CD4-positive, alpha-beta T cell treated with Interleukin-17A for 1 hour (primary cell): ENCODE measurements around the gene RALGAPB.

Experiments used
- DNase-seq: peaks from one replicate; pipeline ENCODE4 v3.0.0-alpha.2; 2020

The RALGAPB gene

DNA sequence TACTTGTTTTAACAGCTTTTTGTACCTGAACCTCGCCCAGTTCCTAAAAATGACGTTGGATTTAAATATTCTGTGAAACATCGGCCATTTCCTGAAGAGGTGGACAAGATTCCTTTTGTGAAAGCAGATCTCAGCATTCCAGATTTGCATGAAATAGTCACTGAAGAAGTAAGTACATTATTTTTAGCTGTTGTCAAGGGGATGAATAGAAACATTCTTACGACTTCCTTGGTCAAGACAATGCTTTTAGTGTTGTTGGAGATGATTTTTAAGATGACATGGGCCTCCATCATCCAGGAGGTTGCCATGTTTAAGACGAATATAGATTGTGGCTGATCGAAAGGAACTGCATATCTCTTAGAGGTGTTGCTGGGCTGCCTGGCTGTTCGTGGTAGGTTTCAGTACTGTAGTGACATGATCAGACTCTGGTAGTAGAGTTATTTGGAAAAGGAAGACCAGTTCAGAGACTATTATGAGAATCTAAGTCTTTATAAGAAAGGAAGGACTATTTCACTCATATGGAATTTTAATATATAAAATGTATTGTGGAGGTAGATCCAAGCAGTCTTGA, 78.5 kb downstream of the RALGAPB start:
- DNase-seq: no peak

DNA sequence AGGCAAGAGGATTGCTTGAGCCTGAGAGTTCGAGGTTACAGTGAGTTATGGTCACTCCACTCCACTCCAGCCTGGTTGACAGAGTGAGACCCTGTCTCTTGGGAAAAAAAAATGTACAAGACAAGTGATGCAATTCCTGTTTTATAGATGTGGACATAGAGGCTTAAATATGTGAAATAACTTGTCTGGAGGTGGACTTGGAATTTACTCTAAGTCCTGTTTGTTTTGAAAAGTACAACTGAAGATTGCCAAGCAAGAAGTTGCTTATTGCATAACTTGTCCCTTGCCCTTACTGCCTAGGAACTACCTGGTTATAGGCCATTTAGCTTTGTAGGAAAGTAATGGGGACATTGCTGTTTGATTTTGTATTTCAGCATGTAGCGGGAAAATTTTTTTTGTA, 82.3 kb downstream of the RALGAPB start:
- no peak for DNase-seq

DNA sequence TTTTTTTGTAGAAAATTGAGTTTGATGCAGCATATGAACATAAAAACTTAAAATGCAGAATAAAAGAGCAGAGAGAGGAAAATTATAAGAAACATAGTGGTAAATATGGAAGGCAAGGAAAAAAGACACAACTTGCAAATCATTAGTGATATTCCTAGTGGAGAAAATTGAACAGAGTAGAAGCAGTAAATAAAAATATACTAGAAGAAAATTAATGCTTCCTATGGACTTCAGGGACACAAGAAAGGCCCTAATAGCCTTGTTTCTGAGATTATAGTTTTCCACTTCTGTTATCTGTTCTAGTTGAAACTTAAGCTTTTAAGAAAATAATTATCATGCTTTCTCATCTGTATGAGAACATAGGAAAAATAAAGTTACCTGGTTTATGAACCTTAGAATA, 82.8 kb downstream of the RALGAPB start:
- no peak for DNase-seq

DNA sequence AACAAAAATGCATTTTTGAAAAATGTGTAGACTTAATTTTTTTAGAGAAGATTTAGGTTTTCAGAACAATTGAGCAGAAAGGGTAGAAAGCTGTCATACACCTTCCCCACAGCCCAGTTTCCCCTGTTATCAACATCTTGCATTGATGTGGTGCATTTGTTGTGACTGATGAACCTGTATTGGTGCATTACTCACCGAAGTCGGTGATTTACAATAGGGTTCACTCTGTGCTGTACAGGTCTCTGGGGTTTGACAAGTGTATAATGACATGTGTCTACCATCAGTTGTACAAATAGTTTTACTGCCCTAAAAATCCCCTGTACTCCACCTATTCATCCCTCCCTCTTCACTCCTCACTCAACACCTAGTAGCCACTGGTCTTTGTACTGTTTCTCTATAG, 84.5 kb downstream of the RALGAPB start:
- DNase-seq: no peak

DNA sequence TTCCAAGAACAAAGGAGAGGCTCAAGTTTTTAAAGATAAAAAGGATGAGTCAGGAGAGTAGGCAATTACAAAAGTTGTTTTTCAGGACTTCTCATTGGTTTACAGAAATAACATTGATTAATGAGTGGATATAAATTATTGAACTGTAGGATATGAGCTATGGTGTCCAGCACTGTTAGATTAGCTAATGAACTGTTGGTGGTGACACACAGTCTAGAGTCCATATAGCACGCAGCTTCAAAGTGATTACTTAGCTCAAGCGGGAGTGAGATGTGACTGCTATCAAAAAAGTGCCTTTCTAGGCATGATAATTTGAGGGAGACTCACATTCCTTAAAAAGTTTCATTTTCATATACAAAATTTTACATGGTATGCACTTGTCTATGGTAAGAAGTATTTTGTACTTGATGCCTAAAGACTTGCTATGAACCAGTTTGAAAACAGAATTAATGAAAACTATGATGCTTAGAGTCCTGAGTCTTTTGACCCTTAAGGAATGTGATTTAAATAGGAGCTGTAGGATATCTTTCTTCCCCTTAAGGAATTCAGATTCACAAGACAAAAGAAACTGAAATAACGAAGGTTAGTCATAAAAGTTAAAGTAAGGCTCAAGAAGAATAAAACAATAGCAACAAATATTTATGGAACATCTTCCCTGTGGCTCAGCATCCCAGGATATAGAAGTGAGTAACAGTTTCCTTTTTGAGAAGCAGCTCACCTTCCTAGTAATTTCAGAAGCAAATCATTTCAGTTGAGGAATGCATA, 86.1 kb downstream of the RALGAPB start:
- no peak for DNase-seq

DNA sequence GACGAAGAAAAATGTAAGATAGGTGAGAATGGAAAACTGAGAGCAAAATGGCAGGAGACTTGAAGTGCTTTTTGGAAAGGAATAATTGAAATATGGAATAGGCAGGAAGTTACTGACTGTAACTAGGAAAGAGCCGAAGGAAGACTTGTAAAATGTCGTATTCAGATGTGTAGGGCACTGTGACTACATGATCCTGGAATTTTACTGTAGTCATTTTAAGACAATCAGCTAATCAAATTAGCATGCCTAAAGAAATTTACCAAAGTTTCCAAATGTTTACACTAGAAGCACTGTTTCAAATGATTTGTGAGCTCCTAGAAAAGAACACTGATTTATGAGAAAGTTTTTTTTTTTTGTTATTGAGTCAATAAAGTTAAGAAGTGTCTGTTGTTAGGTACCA, 87.1 kb downstream of the RALGAPB start:
- no peak for DNase-seq

DNA sequence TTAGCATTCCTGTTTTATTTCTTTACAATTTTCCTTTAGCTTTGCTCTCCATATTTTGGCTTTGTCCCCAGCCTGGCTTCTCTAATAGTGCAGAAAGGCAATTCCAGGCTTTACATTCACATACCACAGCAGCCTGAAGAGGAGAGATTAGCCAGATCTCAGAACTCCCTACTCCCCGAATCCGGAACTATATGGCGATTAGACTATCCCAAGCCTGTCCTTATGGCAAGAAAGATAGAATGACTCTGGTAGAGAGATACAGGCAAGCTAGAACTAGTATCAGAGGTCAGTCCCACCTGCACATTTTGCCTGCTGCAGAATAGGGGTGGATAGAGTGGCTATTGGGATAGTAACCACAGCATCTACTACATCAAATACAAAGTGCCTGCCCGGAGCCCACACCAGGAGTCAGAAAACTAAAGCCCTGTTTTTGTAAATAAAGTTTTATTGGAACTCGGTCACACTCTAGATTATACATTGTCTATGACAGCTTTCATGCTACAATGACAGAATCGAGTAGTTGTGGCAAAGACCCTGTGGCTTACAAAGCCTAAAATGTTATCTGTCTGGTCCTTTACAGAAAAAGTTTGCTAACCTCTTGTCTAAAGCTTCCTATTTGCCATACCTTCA, 91.3 kb downstream of the RALGAPB start:
- DNase-seq: no peak

DNA sequence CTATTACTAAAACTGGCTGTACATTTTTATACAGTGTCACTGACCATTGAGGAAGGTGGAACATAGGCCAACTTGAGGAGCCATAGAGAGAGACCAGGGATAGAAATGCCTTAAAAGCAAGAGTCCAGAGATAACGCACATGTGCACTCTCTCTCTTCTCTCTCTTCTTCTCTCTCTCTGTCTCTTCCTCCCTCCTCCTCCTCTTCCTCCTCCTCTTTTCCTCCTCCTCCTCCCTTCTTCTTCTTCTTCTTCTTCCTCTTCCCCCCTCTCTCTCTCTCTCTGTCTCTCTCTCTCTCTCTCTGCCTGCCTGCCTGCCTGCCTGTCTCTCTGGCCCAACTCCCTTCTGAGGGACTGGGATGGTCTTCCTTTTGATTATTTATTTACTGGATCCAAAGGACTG, 92.0 kb downstream of the RALGAPB start:
- no peak for DNase-seq

DNA sequence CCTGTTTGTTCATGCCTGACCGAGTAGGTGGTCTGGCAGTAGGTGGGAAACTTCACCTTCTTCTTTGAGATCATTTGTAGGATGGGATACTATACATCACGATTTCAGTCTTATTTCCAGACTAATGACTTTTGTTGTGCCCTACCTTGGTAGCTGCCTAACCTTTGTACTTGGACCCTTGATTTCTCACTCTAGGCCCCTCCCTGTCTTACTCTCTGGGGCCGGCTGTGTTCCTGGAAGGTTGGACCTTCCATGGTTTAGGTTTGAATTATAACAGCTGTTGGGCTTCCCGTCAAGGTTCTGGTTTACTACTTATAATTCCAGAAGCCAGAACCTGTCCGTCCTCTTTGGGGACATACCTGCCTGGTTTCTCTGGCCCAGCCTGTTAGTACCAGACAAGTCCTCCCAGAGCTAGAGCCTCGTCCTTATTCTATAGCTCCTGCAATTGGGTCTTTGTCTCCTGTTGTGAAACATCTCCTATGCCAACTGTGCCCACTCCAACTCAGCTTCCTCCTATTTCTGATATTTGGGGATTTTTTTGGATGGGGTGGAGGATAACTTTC, 93.5 kb downstream of the RALGAPB start:
- no peak for DNase-seq

DNA sequence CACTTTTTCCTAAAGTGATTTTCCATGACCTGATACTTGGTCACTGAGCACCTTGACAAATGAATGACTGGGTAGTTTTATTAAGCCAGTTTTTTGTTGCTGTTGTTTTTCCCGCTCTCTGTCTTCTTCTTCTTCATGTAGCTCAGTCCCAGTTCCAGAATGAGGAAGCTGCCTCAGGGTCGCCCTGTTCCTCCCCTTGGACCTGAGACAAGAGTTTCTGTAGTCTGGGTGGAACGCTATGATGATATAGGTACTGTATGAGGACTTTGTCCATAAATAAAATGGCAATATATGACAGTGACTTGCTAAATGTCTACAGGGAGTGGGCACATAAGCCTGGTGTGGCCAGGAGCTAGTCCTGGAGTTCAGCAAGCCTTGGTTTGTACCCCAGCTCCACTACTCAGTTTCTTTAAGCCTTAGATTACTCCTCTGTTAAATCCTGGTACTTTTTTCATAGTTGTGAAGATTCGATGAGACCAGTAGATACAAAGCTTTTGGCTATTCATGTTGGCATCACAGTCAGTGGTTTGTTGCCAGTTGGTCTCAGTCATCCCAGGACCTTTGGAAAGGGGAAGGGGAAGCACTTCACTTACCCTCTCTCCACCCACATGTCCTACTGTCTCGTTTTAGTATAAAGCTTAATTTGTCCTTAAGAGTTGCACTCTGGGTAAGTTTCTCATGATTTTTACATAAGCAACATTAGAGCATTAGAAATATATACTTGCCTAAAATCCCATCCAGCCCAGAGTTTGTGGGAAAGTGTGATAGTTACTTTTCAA, 97.3 kb downstream of the RALGAPB start:
- no peak for DNase-seq

DNA sequence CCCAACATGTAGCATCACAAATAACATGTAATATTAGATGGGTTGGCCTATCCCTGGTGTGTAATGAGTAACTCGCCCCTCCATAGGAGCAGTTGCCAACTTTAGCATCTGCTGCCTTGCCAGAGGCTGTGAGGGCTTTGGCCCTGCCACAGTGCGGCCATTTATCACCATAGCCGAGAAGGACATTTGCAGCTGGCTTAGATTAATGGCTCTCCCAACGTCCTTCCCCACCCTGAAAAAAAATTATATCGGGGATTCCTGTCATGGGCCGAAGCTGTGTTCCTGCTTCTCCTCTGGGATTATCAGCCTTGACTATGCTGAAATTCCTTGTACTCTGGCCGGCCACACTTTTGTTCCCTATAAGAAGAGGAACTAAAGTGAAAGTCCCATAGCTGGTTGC, 100.8 kb downstream of the RALGAPB start:
- no peak for DNase-seq

DNA sequence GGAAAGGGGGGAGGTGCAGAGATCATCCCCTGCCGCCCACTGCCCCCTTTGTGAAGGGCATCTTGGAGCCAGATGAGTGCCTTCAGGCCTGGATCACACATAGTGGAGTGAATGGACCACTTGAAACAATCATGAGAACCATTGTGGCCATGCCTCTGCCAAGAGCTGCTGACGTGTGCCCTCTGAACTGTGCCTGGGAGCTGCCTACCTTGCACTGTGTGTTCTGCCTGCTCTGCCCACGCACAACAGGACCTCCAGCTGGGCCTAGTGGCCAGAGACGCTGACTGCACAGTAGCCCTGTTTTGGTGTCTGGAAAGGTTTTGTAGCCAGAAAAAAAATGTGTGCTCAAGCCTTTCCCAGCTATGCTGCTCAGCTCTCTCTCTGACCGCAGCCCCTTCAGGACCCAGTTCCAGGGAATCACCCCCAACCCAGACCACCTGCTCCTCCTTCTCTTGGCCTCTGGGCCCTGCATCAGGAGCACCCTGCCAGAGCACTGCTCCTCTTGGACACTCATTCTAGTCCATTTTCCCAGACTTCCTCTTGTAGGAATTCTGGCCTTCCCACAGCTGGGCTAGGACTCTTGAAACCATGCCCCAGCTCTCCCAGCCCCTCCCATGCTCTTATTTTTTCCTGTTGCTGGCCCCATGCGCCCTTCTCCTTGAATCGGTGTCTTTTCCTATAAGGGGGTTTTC, 106.7 kb downstream of the RALGAPB start:
- DNase-seq: no peak

DNA sequence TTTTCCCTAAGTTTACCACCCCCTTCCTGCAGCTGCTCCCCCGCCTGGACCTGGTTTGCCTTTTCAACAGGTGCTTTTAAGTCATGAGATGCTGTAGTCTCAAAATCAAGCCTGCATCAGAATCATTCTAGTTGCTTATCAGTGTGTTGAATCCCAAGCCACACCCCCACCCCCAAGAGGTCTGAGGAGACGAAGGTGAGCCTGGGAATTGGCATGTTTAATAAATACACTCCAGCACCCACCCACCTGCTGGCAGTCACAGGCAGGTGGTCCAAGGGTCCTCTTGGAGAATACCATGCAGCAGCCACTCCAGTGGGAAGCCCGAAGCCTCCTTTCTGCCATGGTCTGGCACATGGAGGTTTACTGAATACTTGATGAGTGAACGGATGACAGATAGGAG, 107.3 kb downstream of the RALGAPB start:
- DNase-seq: no peak

DNA sequence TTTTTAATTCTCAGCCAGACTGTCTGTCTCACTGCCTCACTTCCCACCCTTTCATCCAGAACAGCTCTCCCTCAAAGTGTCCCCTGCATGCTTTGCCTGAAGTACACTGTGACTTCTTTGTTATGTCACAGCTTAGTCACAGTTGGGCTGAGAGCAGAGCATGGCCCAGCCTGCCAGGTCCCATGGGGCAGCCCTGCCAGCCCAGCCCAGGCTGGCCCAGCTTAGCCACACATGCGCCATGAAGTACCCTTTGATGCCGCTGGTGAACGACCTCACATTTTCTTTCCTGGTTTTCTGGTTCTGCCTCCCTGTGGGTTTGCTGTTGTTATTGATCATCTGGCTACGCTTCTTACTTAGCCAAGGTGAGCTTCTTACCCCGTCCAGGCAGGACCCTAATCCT, 108.4 kb downstream of the RALGAPB start, which contains the start of gene ADIG:
TSS of gene ADIG (plus strand) at position 185 of the 400 bp plus-strand sequence. CDS start at position 239, 54 bp downstream.
- no peak for DNase-seq

DNA sequence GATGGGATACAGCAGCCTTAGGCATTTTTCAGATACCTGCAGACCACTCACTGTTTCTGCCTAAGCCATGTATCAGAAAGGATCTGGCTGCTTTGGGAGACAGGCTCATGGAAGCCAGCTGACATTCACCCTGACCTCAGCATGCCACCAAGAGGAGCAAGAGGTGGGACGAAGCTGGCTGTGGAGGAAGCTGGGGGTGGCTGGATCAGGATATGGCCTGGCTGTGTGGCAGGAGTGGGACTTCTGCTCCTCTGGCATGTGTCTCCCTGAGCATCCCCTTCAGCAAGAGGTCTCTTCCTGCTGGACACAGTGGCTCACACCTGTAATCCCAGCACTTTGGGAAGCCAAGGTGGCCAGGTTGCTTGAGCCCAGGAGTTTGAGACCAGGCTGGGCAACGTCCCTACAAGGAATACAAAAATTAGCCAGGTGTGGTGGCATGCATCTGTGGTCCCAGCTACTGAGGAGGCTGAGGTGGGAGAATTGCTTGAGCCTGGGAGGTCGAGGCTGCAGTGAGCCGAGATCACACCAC, 109.3 kb downstream of the RALGAPB start:
- no peak for DNase-seq

DNA sequence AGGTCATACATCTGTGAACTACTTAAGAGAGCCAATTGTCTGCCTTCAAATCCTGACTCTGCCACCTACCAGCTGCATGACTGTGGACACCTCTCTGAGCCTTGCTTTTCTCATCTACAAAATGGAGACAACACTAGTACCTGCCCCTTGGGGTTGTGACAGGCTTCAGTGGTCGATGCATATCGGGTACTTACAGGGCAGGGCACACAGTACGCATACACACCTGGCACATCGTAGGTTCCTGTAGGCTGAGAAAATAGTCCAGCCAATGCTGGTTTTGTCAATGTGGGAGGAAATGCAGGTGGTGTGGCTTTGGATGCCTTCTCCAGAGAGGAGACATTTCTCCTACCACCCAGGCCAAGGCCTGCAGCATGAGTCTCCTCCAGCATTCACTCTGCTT, 110.7 kb downstream of the RALGAPB start:
- DNase-seq: no peak

DNA sequence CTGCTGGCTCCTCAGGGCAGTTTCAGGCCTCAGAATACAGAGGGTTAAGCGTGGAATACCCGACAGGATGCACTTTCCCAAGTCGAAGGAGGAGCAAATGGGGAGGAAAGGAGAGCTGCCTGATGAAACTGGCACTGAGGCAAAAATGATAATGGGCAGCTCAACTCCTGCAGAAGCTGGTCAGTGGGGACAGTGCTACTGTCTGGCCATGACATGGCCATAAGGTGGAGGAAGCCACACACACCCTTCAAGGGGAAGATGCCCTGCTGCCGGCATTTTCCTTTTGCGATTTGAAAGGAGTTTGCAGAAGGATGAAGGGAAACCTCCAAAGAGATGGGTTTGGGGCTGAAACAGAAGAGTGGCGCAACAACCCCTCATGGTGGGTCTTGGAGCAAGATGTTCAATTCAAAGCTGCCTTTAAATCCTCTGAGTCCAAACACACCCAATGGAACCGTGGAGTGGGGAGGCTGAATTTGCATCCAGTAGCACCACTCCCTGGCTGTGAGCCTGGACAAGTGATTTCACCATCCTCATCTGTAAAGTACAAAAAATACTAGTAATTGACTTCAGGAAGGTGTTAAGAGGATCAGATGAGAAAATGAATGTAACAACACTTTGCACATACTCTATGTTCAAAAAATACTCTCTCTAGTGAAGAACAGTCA, 111.6 kb downstream of the RALGAPB start:
- no peak for DNase-seq

DNA sequence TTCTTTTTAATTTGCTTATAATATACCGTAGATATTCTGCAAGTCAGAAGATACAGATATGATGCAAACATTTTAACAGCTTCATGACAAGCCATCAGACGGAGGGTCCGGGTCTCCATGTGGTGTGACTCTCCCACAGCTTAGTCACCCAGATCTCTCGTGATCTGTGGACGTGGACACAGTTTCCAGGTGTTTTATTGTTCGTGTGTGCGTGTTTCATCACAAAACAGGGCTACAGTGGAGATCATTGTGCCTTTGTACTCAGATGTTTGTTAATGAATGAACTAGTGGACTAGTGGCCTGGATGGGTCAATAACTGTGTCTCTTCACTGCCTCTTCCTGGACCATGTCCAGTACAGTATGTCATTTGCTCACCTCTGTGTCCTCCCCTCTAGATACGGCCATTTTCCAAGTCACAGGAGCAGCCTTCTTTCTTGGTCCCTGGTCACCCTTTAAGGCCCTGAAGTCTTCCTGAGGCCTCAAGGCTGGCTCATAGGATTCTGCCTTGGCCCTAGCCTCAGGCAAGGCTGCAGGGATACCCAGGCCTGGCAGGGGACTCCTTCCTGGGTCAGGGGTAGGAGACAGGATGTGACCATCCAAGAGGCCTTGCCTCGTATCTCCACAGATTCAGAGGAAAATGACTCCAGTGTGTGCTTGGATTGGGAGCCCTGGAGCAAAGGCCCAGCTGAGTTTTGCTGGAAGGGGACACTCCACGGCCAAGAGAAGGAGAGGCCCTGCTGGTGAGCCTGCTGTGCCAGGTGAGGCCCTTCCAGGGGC, 112.9 kb downstream of the RALGAPB start:
- DNase-seq: no peak

DNA sequence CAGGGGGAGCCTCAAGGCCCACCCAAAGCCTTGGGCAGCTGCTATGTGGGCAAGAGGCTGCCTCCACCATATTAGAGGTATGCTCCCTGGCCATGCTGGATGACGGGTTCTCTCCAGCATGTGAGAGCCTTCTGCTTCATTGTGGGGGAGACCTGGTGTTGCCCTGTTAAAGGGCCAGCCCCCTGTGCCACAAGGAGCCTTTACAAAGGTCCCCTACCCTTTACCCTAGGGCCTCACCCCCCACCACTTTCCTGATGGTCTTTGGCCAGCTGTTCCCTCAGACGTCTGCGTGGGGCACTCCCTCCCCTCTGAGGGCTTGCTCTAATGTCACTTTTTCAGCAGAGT, 113.5 kb downstream of the RALGAPB start:
- DNase-seq: no peak

DNA sequence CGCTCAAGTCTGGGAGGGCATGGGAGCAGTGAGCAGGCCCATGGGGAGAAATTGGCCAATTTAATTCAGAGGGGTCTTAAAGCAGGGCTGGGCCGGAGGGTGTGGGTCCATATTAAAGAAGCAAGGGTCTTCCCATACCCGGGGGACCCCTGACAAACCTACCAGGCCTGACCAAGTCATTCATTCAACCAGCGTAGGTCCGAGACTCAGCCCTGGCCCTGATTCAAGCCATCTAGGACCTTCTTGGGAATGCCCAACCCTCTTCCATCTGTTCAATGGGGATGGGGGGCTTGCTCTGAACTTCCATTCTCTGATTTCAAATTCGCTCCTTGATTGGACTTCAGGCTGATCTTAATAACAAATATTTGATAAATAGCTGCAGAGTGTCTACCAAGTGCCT, 115.7 kb downstream of the RALGAPB start:
- DNase-seq: no peak

DNA sequence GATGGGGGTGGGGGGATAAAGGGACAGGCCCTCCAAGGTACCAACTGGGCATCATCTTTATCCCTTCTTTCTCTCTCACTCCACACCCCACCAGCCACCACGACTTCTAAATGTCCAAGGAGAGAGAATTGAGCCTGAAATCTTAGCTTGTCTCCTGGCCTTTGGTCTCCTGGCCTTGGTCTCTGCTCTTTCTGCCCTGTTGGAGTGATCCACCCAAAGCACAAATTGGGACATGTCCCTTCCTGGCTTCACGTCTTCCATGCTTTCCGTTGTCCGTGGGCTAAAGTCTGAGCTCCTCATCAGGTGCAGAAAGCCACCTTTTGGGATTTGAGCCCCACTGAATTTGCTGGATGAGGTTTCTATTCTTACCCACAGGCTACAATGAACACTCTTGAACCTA, 116.7 kb downstream of the RALGAPB start:
- DNase-seq: no peak
